K562 (cell line): ENCODE measurements around the gene ZNRF1. TPM values are rescaled to one million over a fixed set of nuclear protein-coding genes. Genes with fewer than 3 reads are reported as not detected.

ENCODE experiments used
- ATF4 ChIP-seq: fragments of 450-650 bp; formaldehyde crosslinking; IDR thresholded peaks from 2 replicates; pipeline ENCODE4 v1.4.0; 2022; ENCODE audit warnings: mild to moderate bottlenecking, moderate library complexity
- BCLAF1 ChIP-seq, 2 experiments: fragments of 450-650 bp in 1 of 2; IDR thresholded peaks; 2 replicates each; pipeline ENCODE4 v1.6.1; 2011 to 2017; ENCODE audit warnings: low read depth in 2 of 2, antibody characterized with exemption in 1 of 2, borderline replicate concordance in 1 of 2, low read length in 1 of 2, mild to moderate bottlenecking in 1 of 2, mixed read lengths in 1 of 2; ENCODE audit not compliant: control insufficient read depth in 1 of 2
- CEBPG ChIP-seq, 3 experiments: fragments of 200-800 bp in 1 of 3; sonication (Bioruptor generic) in 1 of 3; sonication (generic) in 1 of 3; formaldehyde crosslinking in 1 of 3; IDR thresholded peaks in 2 of 3; conservative IDR thresholded peaks in 1 of 3; 2 replicates each; pipeline versions ENCODE4 v1.6.1 to v1.8.0; 2016 to 2022; ENCODE audit warnings: missing compliant biosample characterization in 2 of 3, missing genetic modification characterization in 2 of 3, mild to moderate bottlenecking in 1 of 3, missing genetic modification reagents in 1 of 3
- CTBP1 ChIP-seq: fragments of 450-650 bp; IDR thresholded peaks from 2 replicates; pipeline ENCODE4 v1.6.1; 2016; ENCODE audit warnings: borderline replicate concordance
- FOXA1 ChIP-seq: fragments of 450-650 bp; IDR thresholded peaks from 2 replicates; pipeline ENCODE4 v1.6.1; 2016; ENCODE audit warnings: mild to moderate bottlenecking, borderline replicate concordance
- FUS ChIP-seq: fragments of 200-400 bp; formaldehyde crosslinking; optimal IDR thresholded peaks from 2 replicates; pipeline ENCODE3; 2017; ENCODE audit warnings: low read depth, low read length
- GATAD2B ChIP-seq: fragments of 450-650 bp; IDR thresholded peaks from 2 replicates; pipeline ENCODE4 v1.6.1; 2017; ENCODE audit warnings: mild to moderate bottlenecking, borderline replicate concordance
- MED1 ChIP-seq: sonication (generic); formaldehyde crosslinking; IDR thresholded peaks from 2 replicates; pipeline ENCODE4 v1.8.1; 2023; ENCODE audit warnings: missing genetic modification reagents, borderline replicate concordance
- MYNN ChIP-seq, 2 experiments: sonication (generic); formaldehyde crosslinking in 1 of 2; IDR thresholded peaks; 2 replicates each; pipeline versions ENCODE4 v1.5.0 to v1.6.1; 2016 to 2020; ENCODE audit warnings: antibody characterized with exemption in 1 of 2, missing genetic modification reagents in 1 of 2
- RBFOX2 ChIP-seq: fragments of 200-400 bp; formaldehyde crosslinking; IDR thresholded peaks from 2 replicates; pipeline ENCODE4 v1.6.1; 2017; ENCODE audit warnings: low read depth, mild to moderate bottlenecking, low read length, moderate library complexity
- SIN3B ChIP-seq: fragments of 450-650 bp; IDR thresholded peaks from 2 replicates; pipeline ENCODE4 v1.6.1; 2017; ENCODE audit warnings: low read depth, mild to moderate bottlenecking, moderate library complexity
- ZBTB5 ChIP-seq: fragments of 450-650 bp; IDR thresholded peaks from 2 replicates; pipeline ENCODE4 v1.6.1; 2017; ENCODE audit warnings: antibody characterized with exemption
- ZBTB7A ChIP-seq: IDR thresholded peaks from 2 replicates; pipeline ENCODE4 v1.6.1; 2011; ENCODE audit warnings: low read depth, mild to moderate bottlenecking, low read length, moderate library complexity, borderline replicate concordance; ENCODE audit not compliant: control insufficient read depth
- ZNF175 ChIP-seq: fragments of 200-800 bp; sonication (Bioruptor generic); IDR thresholded peaks from 2 replicates; pipeline ENCODE4 v1.6.1; 2016; ENCODE audit warnings: low read depth, mild to moderate bottlenecking, missing genetic modification characterization, missing compliant biosample characterization
- polyA plus RNA-seq, 8 experiments: library from polyadenylated mRNA; depleted of rRNA in 4 of 8; stranded (reverse) in 5 of 8; unstranded in 3 of 8; fragments of >200 nt; fragmentation: Nextera tagmentation in 2 of 8; fragmentation: Illumina TruSeq in 1 of 8; extraction: Ambion mirVana in 2 of 8; extraction: Trizol in 1 of 8; gene quantifications; 2 replicates each; pipeline versions ENCODE4 v1.2.1 to v1.2.3, GENCODE V29; 2011 to 2014; ENCODE audit warnings: inconsistent platforms in 1 of 8, missing spikeins in 1 of 8
- total RNA-seq, 7 experiments: library from RNA; depleted of rRNA in 6 of 7; stranded (reverse); fragments of >200 nt in 6 of 7; fragmentation: Illumina TruSeq in 2 of 7; extraction: Trizol in 2 of 7; gene quantifications; 2 replicates each; pipeline versions ENCODE4 v1.2.1 to v1.2.3, GENCODE V29; 2011 to 2021; ENCODE audit warnings: low replicate concordance in 1 of 7
- TF ChIP-seq, protein P1 (sequence below): sonication (generic); formaldehyde crosslinking; IDR thresholded peaks from 2 replicates; pipeline ENCODE4 v1.8.0; 2022; ENCODE audit warnings: missing genetic modification reagents, mild to moderate bottlenecking, moderate library complexity, borderline replicate concordance
- TF ChIP-seq, protein P2 (sequence below): fragments of 450-650 bp; formaldehyde crosslinking; IDR thresholded peaks from 2 replicates; pipeline ENCODE4 v1.4.0; 2020; ENCODE audit warnings: mild to moderate bottlenecking, mixed read lengths

Gene ZNRF1
- total and polyA plus RNA-seq, 9 of the 15 experiments (the other 6 are each of a cell fraction or from before 2014, with no cell fraction given), result 9.5 to 37.7 (median 20.0) TPM

DNA sequence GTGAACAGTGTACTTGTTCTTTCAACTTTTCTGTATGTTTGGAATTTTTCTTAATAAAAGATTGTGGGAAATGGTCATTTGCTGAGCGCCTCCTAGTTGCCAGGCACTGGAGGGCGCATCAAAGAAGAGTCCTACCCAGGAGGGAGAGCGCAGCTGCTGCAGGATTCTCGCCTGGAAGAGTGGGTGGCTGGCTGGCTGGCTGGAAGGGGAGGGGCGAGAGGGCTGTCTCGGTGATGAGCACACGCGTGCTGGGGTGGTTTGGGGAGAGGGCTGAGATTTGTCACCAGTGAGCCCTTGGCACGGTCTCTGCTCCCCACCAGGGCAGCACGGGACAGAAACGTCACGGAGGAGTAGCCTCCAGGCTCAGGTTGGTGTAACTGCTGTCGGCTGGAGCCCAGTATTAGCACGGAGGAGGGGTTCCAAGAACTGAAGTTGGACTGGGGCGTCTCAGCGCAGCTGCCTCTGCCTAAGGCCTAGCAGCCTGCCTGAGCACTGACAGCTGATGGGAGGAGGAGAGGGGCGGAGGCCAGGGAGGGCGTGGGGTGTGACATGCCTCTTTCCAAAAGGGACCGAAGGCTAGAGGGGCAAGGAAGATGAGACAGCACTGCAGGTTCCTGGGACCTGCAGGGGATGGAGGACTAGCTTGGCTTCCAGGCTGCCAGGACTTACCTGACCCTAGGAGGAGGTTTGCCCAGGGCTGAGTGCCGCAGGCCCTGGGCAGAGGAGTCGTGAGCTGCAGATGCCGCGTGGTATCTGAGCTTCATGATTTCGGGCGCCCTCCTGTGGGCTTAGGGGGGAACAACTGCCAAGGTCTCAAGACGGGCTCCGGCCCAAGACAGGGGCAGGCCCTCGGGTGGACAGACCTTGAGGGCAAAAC is 112.1 kb downstream of the ZNRF1 start (continued):
- no peak for TF ChIP-seq GATAD2B
- TF ChIP-seq, protein P1, sequence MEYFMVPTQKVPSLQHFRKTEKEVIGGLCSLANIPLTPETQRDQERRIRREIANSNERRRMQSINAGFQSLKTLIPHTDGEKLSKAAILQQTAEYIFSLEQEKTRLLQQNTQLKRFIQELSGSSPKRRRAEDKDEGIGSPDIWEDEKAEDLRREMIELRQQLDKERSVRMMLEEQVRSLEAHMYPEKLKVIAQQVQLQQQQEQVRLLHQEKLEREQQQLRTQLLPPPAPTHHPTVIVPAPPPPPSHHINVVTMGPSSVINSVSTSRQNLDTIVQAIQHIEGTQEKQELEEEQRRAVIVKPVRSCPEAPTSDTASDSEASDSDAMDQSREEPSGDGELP, result peak; percentile 98
- TF ChIP-seq CTBP1, result peak; percentile 94
- no peak for TF ChIP-seq ZBTB5
- TF ChIP-seq BCLAF1 (IDR thresholded peaks at IDR 0.05; ENCODE audit: borderline replicate concordance in 1 of 2, control insufficient read depth in 1 of 2, low read depth in 2 of 2, low read length in 1 of 2), result no peak
- peak; percentile 38; the same call in 1 of the 2 replicates for TF ChIP-seq RBFOX2
- no peak for TF ChIP-seq ZBTB7A
- TF ChIP-seq MYNN (IDR thresholded peaks at IDR 0.05), result peak; percentile 50; the same call in 1 of the 2 replicates
- TF ChIP-seq MYNN (CRISPR knock-in tag; IDR thresholded peaks at IDR 0.05), result no peak
- TF ChIP-seq MED1 (CRISPR knock-in tag), result no peak
- TF ChIP-seq ZNF175 (CRISPR knock-in tag), result no peak
- no peak for TF ChIP-seq FOXA1
- TF ChIP-seq CEBPG (CRISPR knock-in tag; IDR thresholded peaks at IDR 0.05), result no peak
- TF ChIP-seq CEBPG (tag; conservative IDR thresholded peaks at IDR 0.05 in 1 of 2, IDR thresholded peaks at IDR 0.05 in 1 of 2), result no peak
- TF ChIP-seq ATF4, result no peak
- peak; percentile 24; the same call in 1 of the 2 replicates for TF ChIP-seq SIN3B
- no peak for TF ChIP-seq FUS
- TF ChIP-seq, protein P2, sequence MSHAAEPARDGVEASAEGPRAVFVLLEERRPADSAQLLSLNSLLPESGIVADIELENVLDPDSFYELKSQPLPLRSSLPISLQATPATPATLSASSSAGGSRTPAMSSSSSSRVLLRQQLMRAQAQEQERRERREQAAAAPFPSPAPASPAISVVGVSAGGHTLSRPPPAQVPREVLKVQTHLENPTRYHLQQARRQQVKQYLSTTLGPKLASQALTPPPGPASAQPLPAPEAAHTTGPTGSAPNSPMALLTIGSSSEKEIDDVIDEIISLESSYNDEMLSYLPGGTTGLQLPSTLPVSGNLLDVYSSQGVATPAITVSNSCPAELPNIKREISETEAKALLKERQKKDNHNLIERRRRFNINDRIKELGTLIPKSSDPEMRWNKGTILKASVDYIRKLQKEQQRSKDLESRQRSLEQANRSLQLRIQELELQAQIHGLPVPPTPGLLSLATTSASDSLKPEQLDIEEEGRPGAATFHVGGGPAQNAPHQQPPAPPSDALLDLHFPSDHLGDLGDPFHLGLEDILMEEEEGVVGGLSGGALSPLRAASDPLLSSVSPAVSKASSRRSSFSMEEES (CRISPR knock-in tag), result peak; percentile 12; the same call in 1 of the 2 replicates
